Loucy (cell line): ENCODE results near the gene POLR2L.

Experiments used
- EZH2phosphoT487 ChIP-seq: fragments of 200-600 bp; IDR thresholded peaks from 2 replicates; pipeline ENCODE4 v1.6.1; 2018; ENCODE audit warnings: antibody characterized with exemption, mild to moderate bottlenecking, moderate library complexity, borderline replicate concordance
- TF ChIP-seq, protein P1 (sequence below): fragments of 200-600 bp; sonication (generic); conservative IDR thresholded peaks from 2 replicates; pipeline ENCODE4 v1.5.1; 2014; ENCODE audit warnings: mild to moderate bottlenecking, antibody characterized with exemption, low read length

DNA sequence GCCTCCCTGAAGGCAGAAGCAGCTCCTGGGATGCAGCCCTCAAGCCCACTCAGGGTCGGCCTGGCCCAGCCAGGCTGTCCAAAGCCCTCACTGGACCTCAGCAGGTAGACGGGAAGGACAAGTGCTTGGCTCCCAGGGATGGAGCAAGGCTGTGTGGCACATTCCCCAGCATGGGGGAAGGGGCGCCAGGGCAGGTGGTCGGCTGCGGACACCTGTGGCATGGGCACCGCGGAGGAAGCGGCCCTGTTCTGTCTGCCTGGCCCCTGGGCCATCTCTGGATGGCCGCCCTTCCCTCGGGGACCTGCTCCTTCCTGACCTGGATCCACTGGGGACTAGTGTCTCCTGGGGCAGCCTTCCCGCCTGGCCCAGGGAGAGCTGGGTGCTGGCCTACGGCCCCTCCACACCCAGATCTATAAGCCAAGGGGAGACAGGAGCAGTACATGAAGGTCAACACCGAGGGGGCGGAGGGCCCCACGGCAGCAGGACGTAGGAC, 42.3 kb upstream of the POLR2L start:
- TF ChIP-seq, protein P1, sequence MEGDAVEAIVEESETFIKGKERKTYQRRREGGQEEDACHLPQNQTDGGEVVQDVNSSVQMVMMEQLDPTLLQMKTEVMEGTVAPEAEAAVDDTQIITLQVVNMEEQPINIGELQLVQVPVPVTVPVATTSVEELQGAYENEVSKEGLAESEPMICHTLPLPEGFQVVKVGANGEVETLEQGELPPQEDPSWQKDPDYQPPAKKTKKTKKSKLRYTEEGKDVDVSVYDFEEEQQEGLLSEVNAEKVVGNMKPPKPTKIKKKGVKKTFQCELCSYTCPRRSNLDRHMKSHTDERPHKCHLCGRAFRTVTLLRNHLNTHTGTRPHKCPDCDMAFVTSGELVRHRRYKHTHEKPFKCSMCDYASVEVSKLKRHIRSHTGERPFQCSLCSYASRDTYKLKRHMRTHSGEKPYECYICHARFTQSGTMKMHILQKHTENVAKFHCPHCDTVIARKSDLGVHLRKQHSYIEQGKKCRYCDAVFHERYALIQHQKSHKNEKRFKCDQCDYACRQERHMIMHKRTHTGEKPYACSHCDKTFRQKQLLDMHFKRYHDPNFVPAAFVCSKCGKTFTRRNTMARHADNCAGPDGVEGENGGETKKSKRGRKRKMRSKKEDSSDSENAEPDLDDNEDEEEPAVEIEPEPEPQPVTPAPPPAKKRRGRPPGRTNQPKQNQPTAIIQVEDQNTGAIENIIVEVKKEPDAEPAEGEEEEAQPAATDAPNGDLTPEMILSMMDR: no peak
- TF ChIP-seq EZH2phosphoT487: no peak
